Cardiac fibroblast (primary cell): Measurements from ENCODE around the gene NUDT1.

Source experiments
- DNase-seq, 2 donors: peaks; one replicate each; pipeline versions ENCODE4 v3.0.0 to v3.0.0-alpha.2; 2010; ENCODE audit warnings: low read depth in 2 of 2
- H3K4me3 ChIP-seq, 2 donors: replicated peaks in 1 of 2; 1 replicate in 1 of 2; 2 replicates in 1 of 2; pipeline ENCODE4 v1.5.1; 2011; ENCODE audit warnings: low read depth in 2 of 2, low read length in 2 of 2, mild to moderate bottlenecking in 2 of 2, moderate library complexity in 1 of 2
- CTCF ChIP-seq: IDR thresholded peaks from one replicate; pipeline ENCODE4 v1.5.1; 2011; ENCODE audit warnings: low read depth, mild to moderate bottlenecking, low read length, inconsistent platforms

The NUDT1 gene

GRCh38 chr7:2228921-2229320 is 13.1 kb upstream of the NUDT1 start:
- no peak overlapping the region for H3K4me3 ChIP-seq
- no peak for DNase-seq
- TF ChIP-seq CTCF, result no peak

DNA sequence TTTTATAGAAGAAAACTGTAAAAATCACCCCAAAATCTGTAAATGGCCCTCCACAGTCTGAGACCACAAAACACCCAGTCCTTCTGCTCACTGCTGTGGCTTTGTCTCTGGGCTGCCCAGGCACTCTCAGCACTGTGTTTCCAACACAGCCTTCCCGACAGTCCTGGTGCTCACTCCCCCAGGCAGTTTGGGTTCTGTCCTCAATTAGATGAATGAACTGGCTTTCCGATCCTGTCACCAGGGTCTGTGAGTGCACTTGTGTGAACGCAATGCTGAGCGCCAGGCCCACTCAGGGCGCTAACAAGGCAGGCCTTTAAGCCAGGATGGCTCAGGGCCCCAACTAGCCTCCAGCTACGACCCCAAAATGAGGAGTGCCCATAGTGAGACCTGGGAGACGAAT is 12.6 kb upstream of the NUDT1 start:
- no peak for DNase-seq
- H3K4me3 ChIP-seq, result no peak overlapping the region
- TF ChIP-seq CTCF, result no peak

GRCh38 chr7:2230226-2230625 is 11.8 kb upstream of the NUDT1 start:
- no peak overlapping the region for H3K4me3 ChIP-seq

DNA sequence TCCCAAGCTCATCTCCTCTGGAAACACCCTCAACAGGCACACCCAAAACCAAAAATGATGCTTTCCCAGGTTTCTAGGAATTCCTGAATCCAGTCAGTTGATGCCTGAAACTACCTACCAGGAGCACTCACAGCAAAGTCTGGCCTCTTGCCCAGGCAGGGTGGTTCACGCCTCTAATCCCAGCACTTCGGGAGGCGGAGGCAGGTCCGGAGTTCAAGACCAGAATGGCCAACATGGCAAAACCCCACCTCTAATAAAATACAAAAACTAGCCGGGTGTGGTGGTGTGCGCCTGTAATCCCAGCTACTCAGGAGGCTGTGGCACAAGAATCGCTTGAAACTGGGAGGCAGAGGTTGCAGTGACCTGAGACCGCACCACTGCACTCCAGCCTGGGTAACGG is 11.1 kb upstream of the NUDT1 start:
- no peak overlapping the region for H3K4me3 ChIP-seq
- no peak for TF ChIP-seq CTCF
- DNase-seq, result no peak

More at GRCh38 chr7:2230226-2230625, 11.8 kb upstream of the NUDT1 start:
- TF ChIP-seq CTCF, result no peak
- no peak for DNase-seq

GRCh38 chr7:2231992-2232765 is 9.8 kb upstream of the NUDT1 start:
- no peak for TF ChIP-seq CTCF
- DNase-seq, result no peak

DNA sequence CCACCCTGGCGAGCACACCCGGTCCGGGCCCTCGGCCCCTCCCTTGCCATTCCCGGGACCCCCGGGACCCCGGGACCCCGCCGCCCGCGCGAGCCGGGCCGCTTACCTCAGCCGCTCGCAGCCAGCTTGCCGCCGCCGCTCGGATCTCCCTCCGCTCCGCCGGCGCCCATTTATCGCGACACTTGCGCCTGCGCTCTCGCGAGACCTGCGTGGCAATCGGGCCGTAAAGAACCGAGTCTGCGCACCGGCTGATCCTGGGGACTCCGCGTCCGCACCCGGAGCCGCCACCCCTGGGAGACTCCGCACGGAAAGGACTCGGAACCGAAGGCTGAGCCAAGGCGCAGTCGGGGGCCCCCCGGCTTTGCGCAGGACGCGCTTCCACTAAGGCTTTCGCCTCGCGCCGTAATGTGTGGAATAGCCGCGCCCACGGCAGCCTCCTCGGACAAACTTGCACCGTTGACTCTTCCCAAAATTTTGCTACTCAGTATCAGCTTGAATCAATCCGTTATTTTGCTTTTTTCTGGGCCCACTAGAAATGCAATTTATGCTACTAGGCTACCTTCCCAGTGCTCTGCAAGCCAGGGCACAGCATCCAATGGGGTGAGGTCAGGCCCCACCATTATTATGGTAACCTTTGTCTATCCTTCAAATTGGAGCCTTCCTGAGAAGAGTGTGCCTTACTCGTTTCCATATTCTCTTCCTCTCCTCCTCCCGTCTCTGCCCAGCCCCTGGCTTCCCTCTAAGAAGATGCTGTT is 9.1 kb upstream of the NUDT1 start, which contains the start of gene MAD1L1:
Gene MAD1L1 (minus strand): TSS at position 180 of the 755 bp plus-strand sequence. CDS start 2,812 bp downstream, outside the sequence.
- peak; percentile 92 for DNase-seq
- H3K4me3 ChIP-seq, result peak within 1 kb of the TSS; percentile 82 to 85
- no peak for TF ChIP-seq CTCF

More at GRCh38 chr7:2231992-2232765, 9.8 kb upstream of the NUDT1 start:
- peak overlapping the region; percentile 82 to 85 for H3K4me3 ChIP-seq
